Gastrocnemius medialis (tissue), 4 donors: ENCODE data around the gene STMN1.

Experiments
- CTCF ChIP-seq, 5 experiments: fragments of 450-650 bp in 3 of 5; fragments of 200-600 bp in 2 of 5; sonication (generic) in 2 of 5; IDR thresholded peaks in 4 of 5; conservative IDR thresholded peaks in 1 of 5; 1 replicate in 4 of 5; 2 replicates in 1 of 5; pipeline ENCODE4 v1.5.1; 2016 to 2019; ENCODE audit warnings: antibody characterized with exemption in 5 of 5, mild to moderate bottlenecking in 3 of 5, moderate library complexity in 3 of 5
- POLR2A ChIP-seq, 2 donors: fragments of 450-650 bp; IDR thresholded peaks; one replicate each; pipeline ENCODE4 v1.6.1; 2017; ENCODE audit warnings: antibody characterized with exemption in 2 of 2, mild to moderate bottlenecking in 2 of 2, moderate library complexity in 2 of 2

- no peak for TF ChIP-seq CTCF (IDR thresholded peaks at IDR 0.05 in 4 of 5, conservative IDR thresholded peaks at IDR 0.05 in 1 of 5)
- TF ChIP-seq POLR2A (IDR thresholded peaks at IDR 0.05) = no peak
These were observed 26.1 kb upstream of the STMN1 start for GRCh38 chr1:25932321-25932720.
